Ovary (tissue), 9 donors: ENCODE measurements around the gene NAPG. TPM values are rescaled to one million over a fixed set of nuclear protein-coding genes. Genes with fewer than 3 reads are reported as not detected.

ENCODE experiments used
- polyA plus RNA-seq, 2 donors: library from polyadenylated mRNA; stranded (reverse); fragments of 200-250 nt in 1 of 2; fragments of 350-450 nt in 1 of 2; fragmentation: Illumina TruSeq in 1 of 2; extraction: RNeasy Lipid Tissue Mini Kit (QIAGEN cat#74804) in 1 of 2; gene quantifications; one replicate each; pipeline ENCODE4 v1.2.3, GENCODE V29; 2013 to 2014
- total RNA-seq, 7 donors: library from RNA; depleted of rRNA in 2 of 7; stranded (reverse); fragments of >200 nt in 2 of 7; fragmentation: NEBNext Ultra II Directional in 3 of 7; extraction: Animal tissue kit (Norgen Biotek cat#: 25700) in 3 of 7; gene quantifications; one replicate each; pipeline versions ENCODE4 v1.1.0 to v1.2.4, GENCODE V29; 2016 to 2023
- donor health status: DM: no; HTN: no; CAD: no; lungs with moderate emphysema.
- donor health status: DM: no; HTN: no; CAD: no.
- donor health status: Bipolar disorder and iron deficiency.
- donor health status: DM: yes; HTN: yes; CAD: no.
- donor health status: DM: no; HTN: no; CAD: no.
- donor health status: DM: yes; HTN: yes; CAD: no.

The NAPG gene
- total and polyA plus RNA-seq, 9 donors: 7.9 to 25.8 (median 20.7) TPM

Other genes starting within 250 kb of the NAPG start
- gene APCDD1, start 71.4 kb upstream of the NAPG start, total RNA-seq: 100 to 1,000 TPM in 1 of 7 donors, 10 to 100 TPM in 6; 21.1 to 112 (median 60.6) TPM
- 10 to 100 TPM; 50.0 to 67.4 TPM for gene APCDD1, start 71.4 kb upstream of the NAPG start, polyA plus RNA-seq